Ascending aorta (tissue), 2 donors: ENCODE results near the gene PCK2. TPM values are rescaled to one million over a fixed set of nuclear protein-coding genes. Genes with fewer than 3 reads are reported as not detected.
A peak's percentile ranks its signal among the peaks of the same experiment; 100 is the strongest.

ENCODE experiments used
- DNase-seq, 2 donors: peaks; one replicate each; pipeline ENCODE4 v3.0.0-alpha.2; 2019; ENCODE audit warnings: low spot score in 2 of 2
- H3K27ac ChIP-seq, 2 donors: fragments of 200-600 bp; sonication (generic); one replicate each; pipeline ENCODE4 v1.5.1; 2016 to 2017; ENCODE audit warnings: mild to moderate bottlenecking in 1 of 2
- H3K27me3 ChIP-seq: fragments of 200-600 bp; sonication (generic); one replicate; pipeline ENCODE4 v1.5.1; 2017
- H3K36me3 ChIP-seq, 2 donors: fragments of 200-600 bp; sonication (generic); one replicate each; pipeline ENCODE4 v1.5.1; 2016
- H3K4me1 ChIP-seq, 2 donors: fragments of 200-600 bp; sonication (generic); one replicate each; pipeline ENCODE4 v1.5.1; 2016 to 2017; ENCODE audit warnings: mild to moderate bottlenecking in 1 of 2
- H3K4me3 ChIP-seq, 2 donors: fragments of 200-600 bp; sonication (generic); one replicate each; pipeline ENCODE4 v1.5.1; 2016 to 2017; ENCODE audit warnings: mild to moderate bottlenecking in 1 of 2
- H3K9me3 ChIP-seq, 2 donors: fragments of 200-600 bp; sonication (generic); one replicate each; pipeline ENCODE4 v1.5.1; 2016
- intact Hi-C: fragments of 100-400 bp; cut with DNase I; formaldehyde crosslinking; loops from one replicate; pipeline ENCODE4 v1.15.1; 2023
- total RNA-seq: library from RNA; depleted of rRNA; stranded (reverse); fragments of >200 nt; gene quantifications from one replicate; pipeline ENCODE4 v1.1.0, GENCODE V29; 2016
- TF ChIP-seq, protein P1 (sequence below), 3 experiments: fragments of 200-600 bp in 2 of 3; fragments of 450-650 bp in 1 of 3; sonication (generic) in 2 of 3; IDR thresholded peaks; one replicate each; pipeline ENCODE4 v1.5.1; 2016 to 2019; ENCODE audit warnings: antibody characterized with exemption in 3 of 3, mild to moderate bottlenecking in 1 of 3, moderate library complexity in 1 of 3

The PCK2 gene
- total RNA-seq, 1 donor from 2014 or later, result 26.1 TPM

DNA sequence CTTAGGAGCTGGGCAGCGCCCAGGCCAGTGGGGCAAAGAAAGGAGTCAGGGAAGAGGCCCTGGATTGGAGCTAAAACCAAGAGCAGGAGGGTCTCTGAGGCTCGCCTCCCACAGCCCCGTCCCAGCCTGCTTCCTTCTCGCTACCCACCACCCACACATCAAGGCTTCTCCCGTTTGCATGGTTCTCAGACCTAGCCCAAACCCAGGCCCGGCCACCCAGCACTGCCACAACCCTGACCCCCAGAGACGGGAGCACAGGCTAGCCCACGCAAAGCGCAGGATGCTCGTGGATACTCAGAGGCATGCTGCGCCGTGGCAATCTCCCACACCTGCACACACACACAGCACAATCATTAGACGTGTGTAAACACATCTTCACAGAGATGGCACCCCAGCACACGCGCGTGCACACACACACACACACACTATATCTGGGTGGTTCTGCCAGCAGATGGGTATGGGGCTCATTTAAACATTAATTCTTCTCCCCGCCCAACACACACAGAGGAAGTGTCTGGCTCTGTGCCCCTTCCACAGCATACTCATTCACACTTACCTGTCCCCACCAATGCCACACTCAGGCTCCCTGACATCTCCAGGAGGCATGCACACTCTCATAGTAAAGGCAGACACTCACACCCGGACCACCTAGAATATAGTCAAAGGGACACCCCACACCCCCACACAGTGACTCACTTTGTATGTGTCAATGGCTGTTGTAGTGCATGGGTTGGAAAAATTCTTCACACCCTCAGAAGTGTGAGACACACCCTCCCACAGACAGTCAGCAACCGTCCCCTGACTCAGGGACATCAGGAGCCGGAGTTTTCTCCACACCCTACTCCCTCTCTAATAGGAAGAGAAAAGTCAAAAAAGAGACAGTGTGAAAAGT is 41.2 kb upstream of the PCK2 start:
- TF ChIP-seq, protein P1, sequence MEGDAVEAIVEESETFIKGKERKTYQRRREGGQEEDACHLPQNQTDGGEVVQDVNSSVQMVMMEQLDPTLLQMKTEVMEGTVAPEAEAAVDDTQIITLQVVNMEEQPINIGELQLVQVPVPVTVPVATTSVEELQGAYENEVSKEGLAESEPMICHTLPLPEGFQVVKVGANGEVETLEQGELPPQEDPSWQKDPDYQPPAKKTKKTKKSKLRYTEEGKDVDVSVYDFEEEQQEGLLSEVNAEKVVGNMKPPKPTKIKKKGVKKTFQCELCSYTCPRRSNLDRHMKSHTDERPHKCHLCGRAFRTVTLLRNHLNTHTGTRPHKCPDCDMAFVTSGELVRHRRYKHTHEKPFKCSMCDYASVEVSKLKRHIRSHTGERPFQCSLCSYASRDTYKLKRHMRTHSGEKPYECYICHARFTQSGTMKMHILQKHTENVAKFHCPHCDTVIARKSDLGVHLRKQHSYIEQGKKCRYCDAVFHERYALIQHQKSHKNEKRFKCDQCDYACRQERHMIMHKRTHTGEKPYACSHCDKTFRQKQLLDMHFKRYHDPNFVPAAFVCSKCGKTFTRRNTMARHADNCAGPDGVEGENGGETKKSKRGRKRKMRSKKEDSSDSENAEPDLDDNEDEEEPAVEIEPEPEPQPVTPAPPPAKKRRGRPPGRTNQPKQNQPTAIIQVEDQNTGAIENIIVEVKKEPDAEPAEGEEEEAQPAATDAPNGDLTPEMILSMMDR (IDR thresholded peaks at IDR 0.05), result no peak
- Histone ChIP-seq H3K9me3 (no peaks in the 10 kb centered on the region), H3K4me3 (peak overlapping the region; percentile 61 to 81), H3K4me1 (peaks cover 9 to 12% of the 10 kb centered on the region in 2 donors), H3K36me3 (no peaks in the 10 kb centered on the region), H3K27me3 (no peaks in the 10 kb centered on the region), H3K27ac (no peak overlapping the region)
- intact Hi-C loops, result loop anchor here (2.0 kb wide), 1 partner anchor 38 kb away; no protein-coding TSS in a partner anchor
- DNase-seq, result peak in 1 of 2 donors; percentile 58

DNA sequence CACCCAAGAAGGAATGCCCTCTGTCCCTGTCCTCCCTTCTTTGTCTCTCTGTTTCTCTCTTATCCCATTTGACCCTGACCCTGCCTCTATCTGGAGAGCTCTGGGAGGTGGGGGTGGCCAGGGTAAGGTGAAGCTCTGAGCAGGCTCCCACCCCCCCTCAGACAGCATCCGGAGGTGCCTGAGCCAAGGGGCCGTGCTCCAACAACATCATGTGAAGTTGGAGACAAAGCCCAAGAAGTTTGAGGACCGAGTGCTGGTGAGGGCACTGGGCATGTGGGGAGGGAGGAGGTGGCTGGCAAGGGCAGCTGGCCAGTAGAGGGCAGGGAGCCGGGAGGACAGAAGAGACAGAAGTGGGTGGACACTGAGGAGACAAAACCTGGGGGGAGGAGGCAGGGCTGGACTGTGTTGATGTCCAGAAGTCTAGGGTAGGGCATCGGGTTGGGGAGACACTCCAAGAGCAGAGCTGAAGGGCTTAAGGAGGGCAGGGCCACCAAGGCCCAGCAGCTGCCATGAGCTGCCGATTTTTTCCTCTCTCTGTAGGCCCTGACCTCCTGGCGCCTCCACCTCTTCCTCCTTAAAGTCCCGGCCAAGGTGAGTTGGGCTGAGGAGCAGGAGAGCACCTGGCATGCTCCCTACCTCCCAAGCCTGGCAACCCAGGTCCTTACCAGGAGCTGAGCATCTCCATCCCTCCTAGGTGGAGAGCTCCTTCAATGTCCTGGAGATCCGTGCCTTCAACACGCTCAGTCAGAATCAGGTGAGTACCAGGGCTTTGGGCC is 40.4 kb upstream of the PCK2 start:
- peak in 1 of 2 donors; percentile 50 for DNase-seq
- Histone ChIP-seq H3K27me3 (no peaks in the 10 kb centered on the region), H3K9me3 (no peaks in the 10 kb centered on the region), H3K36me3 (no peaks in the 10 kb centered on the region), H3K4me3 (no peak overlapping the region), H3K27ac (no peak overlapping the region), H3K4me1 (peaks cover 9 to 12% of the 10 kb centered on the region in 2 donors)
- intact Hi-C loops, result loop anchor here (2.0 kb wide), 1 partner anchor 39 kb away; no protein-coding TSS in a partner anchor
- TF ChIP-seq, protein P1 (IDR thresholded peaks at IDR 0.05), result no peak

GRCh38 chr14:24054324-24054641 is 39.8 kb upstream of the PCK2 start:
- intact Hi-C loops, result no loop called here
- Histone ChIP-seq H3K4me3 (no peak overlapping the region), H3K27me3 (no peaks in the 10 kb centered on the region), H3K27ac (no peak overlapping the region), H3K36me3 (no peaks in the 10 kb centered on the region), H3K4me1 (peaks cover 9 to 12% of the 10 kb centered on the region in 2 donors), H3K9me3 (no peaks in the 10 kb centered on the region)
- TF ChIP-seq, protein P1 (IDR thresholded peaks at IDR 0.05), result no peak
- DNase-seq, result peak in 1 of 2 donors; percentile 49

DNA sequence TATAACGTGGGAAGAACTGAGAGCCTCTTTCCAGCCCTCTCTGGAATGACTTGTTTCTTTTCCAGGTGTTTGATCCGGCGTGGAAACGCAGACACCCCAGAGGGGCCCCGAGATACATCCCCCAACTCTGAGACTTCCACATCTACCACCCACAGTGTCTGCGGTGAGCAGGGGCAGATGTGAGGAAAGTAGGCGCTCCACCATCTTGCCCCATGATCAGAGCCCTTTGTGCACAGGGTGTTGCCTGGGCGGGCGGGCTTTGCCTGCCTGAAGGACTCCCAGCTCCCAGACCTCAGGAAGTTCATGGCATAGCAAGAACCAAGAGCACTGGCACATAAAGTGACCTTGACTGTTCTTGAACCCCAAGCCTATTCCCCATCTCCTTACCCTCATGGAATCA is 39.5 kb upstream of the PCK2 start:
- H3K4me1 ChIP-seq, result peaks cover 9 to 12% of the 10 kb centered on the region in 2 donors
- no peak overlapping the region for H3K4me3 ChIP-seq
- intact Hi-C loops, result no loop called here
- no peak overlapping the region for H3K27ac ChIP-seq
- H3K27me3 ChIP-seq, result no peaks in the 10 kb centered on the region
- H3K36me3 ChIP-seq, result no peaks in the 10 kb centered on the region
- H3K9me3 ChIP-seq, result no peaks in the 10 kb centered on the region
- peak in 1 of 2 donors; percentile 33 for DNase-seq
- TF ChIP-seq, protein P1 (IDR thresholded peaks at IDR 0.05), result no peak

GRCh38 chr14:24055971-24056799 is 37.9 kb upstream of the PCK2 start:
- Histone ChIP-seq H3K27me3 (no peaks in the 10 kb centered on the region), H3K4me1 (peaks cover 9 to 12% of the 10 kb centered on the region in 2 donors), H3K36me3 (no peaks in the 10 kb centered on the region), H3K4me3 (no peak overlapping the region), H3K27ac (no peak overlapping the region), H3K9me3 (no peaks in the 10 kb centered on the region)
- TF ChIP-seq, protein P1 (IDR thresholded peaks at IDR 0.05), result no peak
- intact Hi-C loops, result no loop called here
- DNase-seq, result no peak
